HepG2 (cell line): Measurements from ENCODE around the gene CD320. TPM values are rescaled to one million over a fixed set of nuclear protein-coding genes. Genes with fewer than 3 reads are reported as not detected.

Experiments
- CCDC6 ChIP-seq: sonication (generic); formaldehyde crosslinking; IDR thresholded peaks from 2 replicates; pipeline ENCODE4 v1.8.1; 2022; ENCODE audit warnings: mild to moderate bottlenecking, missing genetic modification reagents, moderate library complexity
- EEA1 ChIP-seq: sonication (generic); formaldehyde crosslinking; IDR thresholded peaks from 2 replicates; pipeline ENCODE4 v1.5.1; 2020; ENCODE audit warnings: mild to moderate bottlenecking, missing genetic modification reagents, borderline replicate concordance
- HMG20A ChIP-seq: IDR thresholded peaks from 2 replicates; pipeline ENCODE4 v1.6.1; 2016; ENCODE audit warnings: borderline replicate concordance
- KAT2B ChIP-seq: fragments of 150-350 bp; IDR thresholded peaks from 2 replicates; pipeline ENCODE4 v1.6.1; 2014; ENCODE audit warnings: low read depth, low read length, borderline replicate concordance
- KDM4B ChIP-seq: sonication (generic); formaldehyde crosslinking; IDR thresholded peaks from 2 replicates; pipeline ENCODE4 v1.4.0; 2020; ENCODE audit warnings: missing genetic modification reagents
- PHF20 ChIP-seq: sonication (generic); formaldehyde crosslinking; IDR thresholded peaks from 2 replicates; pipeline ENCODE4 v1.5.0; 2020; ENCODE audit warnings: mild to moderate bottlenecking, missing genetic modification reagents
- REPIN1 ChIP-seq: sonication (generic); formaldehyde crosslinking; IDR thresholded peaks from 2 replicates; pipeline ENCODE4 v1.8.0; 2022; ENCODE audit warnings: missing genetic modification reagents, low read depth, mild to moderate bottlenecking, borderline replicate concordance
- RNF2 ChIP-seq: fragments of 450-650 bp; conservative IDR thresholded peaks from 2 replicates; pipeline ENCODE4 v1.6.1; 2016; ENCODE audit warnings: low read depth
- SRF ChIP-seq: IDR thresholded peaks from 2 replicates; pipeline ENCODE4 v1.6.1; 2011; ENCODE audit warnings: mild to moderate bottlenecking, low read depth, low read length, moderate library complexity
- TP53 ChIP-seq: sonication (generic); formaldehyde crosslinking; conservative IDR thresholded peaks from 2 replicates; pipeline ENCODE4 v1.4.0; 2020; ENCODE audit warnings: missing genetic modification reagents
- ZFP36L1 ChIP-seq: sonication (generic); formaldehyde crosslinking; IDR thresholded peaks from 2 replicates; pipeline ENCODE4 v1.8.0; 2022; ENCODE audit warnings: mild to moderate bottlenecking, missing genetic modification reagents, moderate library complexity
- ZKSCAN5 ChIP-seq: sonication (generic); formaldehyde crosslinking; IDR thresholded peaks from 2 replicates; pipeline ENCODE4 v1.5.1; 2020; ENCODE audit warnings: mild to moderate bottlenecking, missing genetic modification reagents
- ZNF20 ChIP-seq: sonication (generic); formaldehyde crosslinking; IDR thresholded peaks from 2 replicates; pipeline ENCODE4 v1.4.0; 2020; ENCODE audit warnings: mild to moderate bottlenecking, moderate library complexity, missing genetic modification reagents
- ZNF274 ChIP-seq: sonication (generic); formaldehyde crosslinking; IDR thresholded peaks from 2 replicates; pipeline ENCODE4 v1.5.1; 2020; ENCODE audit warnings: mild to moderate bottlenecking, missing genetic modification reagents
- ZNF34 ChIP-seq: sonication (generic); formaldehyde crosslinking; IDR thresholded peaks from 2 replicates; pipeline ENCODE4 v1.4.0; 2020; ENCODE audit warnings: mild to moderate bottlenecking, missing genetic modification reagents, borderline replicate concordance
- ZNF83 ChIP-seq: sonication (generic); formaldehyde crosslinking; IDR thresholded peaks from 2 replicates; pipeline ENCODE4 v1.4.0; 2020; ENCODE audit warnings: missing genetic modification reagents, mild to moderate bottlenecking, borderline replicate concordance
- polyA plus RNA-seq, 8 experiments: library from polyadenylated mRNA; depleted of rRNA in 3 of 8; stranded (reverse) in 7 of 8; unstranded in 1 of 8; fragments of >200 nt; fragmentation: Illumina TruSeq in 4 of 8; extraction: Trizol in 4 of 8; gene quantifications; 2 replicates each; pipeline versions ENCODE4 v1.2.1 to v1.2.3, GENCODE V29; 2011 to 2016; ENCODE audit warnings: low read depth in 4 of 8, missing spikeins in 1 of 8, mixed read lengths in 1 of 8; ENCODE audit not compliant: insufficient read depth in 1 of 8
- total RNA-seq, 5 experiments: library from RNA; depleted of rRNA; stranded (reverse); fragments of >200 nt; fragmentation: Illumina TruSeq; extraction: Trizol; gene quantifications; 2 replicates each; pipeline ENCODE4 v1.2.3, GENCODE V29; 2016; ENCODE audit warnings: low read depth in 1 of 5
- TF ChIP-seq, protein P1 (sequence below): sonication (generic); formaldehyde crosslinking; IDR thresholded peaks from 2 replicates; pipeline ENCODE4 v1.9.0; 2022; ENCODE audit warnings: missing genetic modification reagents, mild to moderate bottlenecking, borderline replicate concordance
- TF ChIP-seq, protein P2 (sequence below): sonication (generic); formaldehyde crosslinking; IDR thresholded peaks from 2 replicates; pipeline ENCODE4 v1.4.0; 2020; ENCODE audit warnings: low read depth, mild to moderate bottlenecking, missing genetic modification reagents
- TF ChIP-seq, protein P3 (sequence below): sonication (generic); formaldehyde crosslinking; IDR thresholded peaks from 2 replicates; pipeline ENCODE4 v1.4.0; 2020; ENCODE audit warnings: missing genetic modification reagents, borderline replicate concordance
- TF ChIP-seq, protein P4 (sequence below): sonication (generic); formaldehyde crosslinking; conservative IDR thresholded peaks from 2 replicates; pipeline ENCODE4 v1.4.0; 2020; ENCODE audit warnings: mild to moderate bottlenecking, missing genetic modification reagents, moderate library complexity

CD320 gene
- total and polyA plus RNA-seq, 2 of the 13 experiments (the other 11 are each of a cell fraction or from before 2014, with no cell fraction given), result 83.1 to 99.9 TPM

DNA sequence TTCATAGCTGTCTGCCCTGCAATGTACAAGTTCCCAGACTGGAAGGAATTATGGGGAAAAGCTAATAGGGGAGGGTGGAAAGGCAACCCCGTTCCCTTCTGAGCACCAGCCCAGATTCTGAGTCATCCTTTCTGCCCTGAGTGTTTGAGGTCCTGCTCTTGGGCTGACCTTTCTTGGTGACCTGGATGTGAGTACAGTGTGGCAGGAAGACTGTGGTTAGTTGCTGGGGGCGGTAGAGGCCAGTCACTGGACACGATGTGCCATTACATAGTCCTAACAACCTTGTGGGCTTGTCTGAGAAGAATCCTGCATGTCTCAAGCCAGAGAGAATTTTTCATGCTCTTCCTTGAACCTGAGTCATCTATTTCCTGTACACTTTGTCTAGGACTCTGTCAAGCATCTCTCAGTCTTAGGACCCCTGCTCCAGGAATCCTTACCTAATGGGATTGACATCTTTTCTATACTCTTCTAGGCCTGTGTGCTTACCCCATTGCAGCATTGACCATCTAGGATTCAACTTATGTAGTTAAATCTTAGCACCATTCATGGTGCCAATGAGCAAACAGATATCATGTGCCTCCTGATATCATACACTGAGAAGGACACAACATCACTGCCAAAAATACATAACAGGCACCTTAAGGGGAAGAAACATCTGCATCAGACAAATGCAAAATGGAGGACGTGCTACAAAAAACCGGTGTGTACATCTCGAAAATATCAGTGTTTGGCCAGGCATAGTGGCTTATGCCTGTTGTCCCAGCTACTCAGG is 47.7 kb upstream of the CD320 start (continued):
- no peak for TF ChIP-seq SRF
- TF ChIP-seq, protein P1, sequence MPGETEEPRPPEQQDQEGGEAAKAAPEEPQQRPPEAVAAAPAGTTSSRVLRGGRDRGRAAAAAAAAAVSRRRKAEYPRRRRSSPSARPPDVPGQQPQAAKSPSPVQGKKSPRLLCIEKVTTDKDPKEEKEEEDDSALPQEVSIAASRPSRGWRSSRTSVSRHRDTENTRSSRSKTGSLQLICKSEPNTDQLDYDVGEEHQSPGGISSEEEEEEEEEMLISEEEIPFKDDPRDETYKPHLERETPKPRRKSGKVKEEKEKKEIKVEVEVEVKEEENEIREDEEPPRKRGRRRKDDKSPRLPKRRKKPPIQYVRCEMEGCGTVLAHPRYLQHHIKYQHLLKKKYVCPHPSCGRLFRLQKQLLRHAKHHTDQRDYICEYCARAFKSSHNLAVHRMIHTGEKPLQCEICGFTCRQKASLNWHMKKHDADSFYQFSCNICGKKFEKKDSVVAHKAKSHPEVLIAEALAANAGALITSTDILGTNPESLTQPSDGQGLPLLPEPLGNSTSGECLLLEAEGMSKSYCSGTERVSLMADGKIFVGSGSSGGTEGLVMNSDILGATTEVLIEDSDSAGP (CRISPR knock-in tag), result no peak
- no peak for TF ChIP-seq ZKSCAN5 (CRISPR knock-in tag)
- no peak for TF ChIP-seq KAT2B
- TF ChIP-seq CCDC6 (CRISPR knock-in tag), result no peak
- no peak for TF ChIP-seq PHF20
- no peak for TF ChIP-seq ZNF83
- TF ChIP-seq, protein P2, sequence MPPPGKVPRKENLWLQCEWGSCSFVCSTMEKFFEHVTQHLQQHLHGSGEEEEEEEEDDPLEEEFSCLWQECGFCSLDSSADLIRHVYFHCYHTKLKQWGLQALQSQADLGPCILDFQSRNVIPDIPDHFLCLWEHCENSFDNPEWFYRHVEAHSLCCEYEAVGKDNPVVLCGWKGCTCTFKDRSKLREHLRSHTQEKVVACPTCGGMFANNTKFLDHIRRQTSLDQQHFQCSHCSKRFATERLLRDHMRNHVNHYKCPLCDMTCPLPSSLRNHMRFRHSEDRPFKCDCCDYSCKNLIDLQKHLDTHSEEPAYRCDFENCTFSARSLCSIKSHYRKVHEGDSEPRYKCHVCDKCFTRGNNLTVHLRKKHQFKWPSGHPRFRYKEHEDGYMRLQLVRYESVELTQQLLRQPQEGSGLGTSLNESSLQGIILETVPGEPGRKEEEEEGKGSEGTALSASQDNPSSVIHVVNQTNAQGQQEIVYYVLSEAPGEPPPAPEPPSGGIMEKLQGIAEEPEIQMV (CRISPR knock-in tag), result no peak
- TF ChIP-seq RNF2, result no peak
- TF ChIP-seq ZNF34 (CRISPR knock-in tag), result no peak
- TF ChIP-seq, protein P3, sequence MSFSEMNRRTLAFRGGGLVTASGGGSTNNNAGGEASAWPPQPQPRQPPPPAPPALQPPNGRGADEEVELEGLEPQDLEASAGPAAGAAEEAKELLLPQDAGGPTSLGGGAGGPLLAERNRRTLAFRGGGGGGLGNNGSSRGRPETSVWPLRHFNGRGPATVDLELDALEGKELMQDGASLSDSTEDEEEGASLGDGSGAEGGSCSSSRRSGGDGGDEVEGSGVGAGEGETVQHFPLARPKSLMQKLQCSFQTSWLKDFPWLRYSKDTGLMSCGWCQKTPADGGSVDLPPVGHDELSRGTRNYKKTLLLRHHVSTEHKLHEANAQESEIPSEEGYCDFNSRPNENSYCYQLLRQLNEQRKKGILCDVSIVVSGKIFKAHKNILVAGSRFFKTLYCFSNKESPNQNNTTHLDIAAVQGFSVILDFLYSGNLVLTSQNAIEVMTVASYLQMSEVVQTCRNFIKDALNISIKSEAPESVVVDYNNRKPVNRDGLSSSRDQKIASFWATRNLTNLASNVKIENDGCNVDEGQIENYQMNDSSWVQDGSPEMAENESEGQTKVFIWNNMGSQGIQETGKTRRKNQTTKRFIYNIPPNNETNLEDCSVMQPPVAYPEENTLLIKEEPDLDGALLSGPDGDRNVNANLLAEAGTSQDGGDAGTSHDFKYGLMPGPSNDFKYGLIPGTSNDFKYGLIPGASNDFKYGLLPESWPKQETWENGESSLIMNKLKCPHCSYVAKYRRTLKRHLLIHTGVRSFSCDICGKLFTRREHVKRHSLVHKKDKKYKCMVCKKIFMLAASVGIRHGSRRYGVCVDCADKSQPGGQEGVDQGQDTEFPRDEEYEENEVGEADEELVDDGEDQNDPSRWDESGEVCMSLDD, result no peak
- peak; percentile 63; the same call in 1 of the 2 replicates for TF ChIP-seq HMG20A (CRISPR knock-in tag)
- TF ChIP-seq REPIN1 (CRISPR knock-in tag), result no peak
- no peak for TF ChIP-seq ZNF20 (CRISPR knock-in tag)
- no peak for TF ChIP-seq KDM4B (CRISPR knock-in tag)
- no peak for TF ChIP-seq EEA1 (CRISPR knock-in tag)
- TF ChIP-seq ZFP36L1 (CRISPR knock-in tag), result no peak
- TF ChIP-seq ZNF274 (CRISPR knock-in tag), result no peak
- TF ChIP-seq, protein P4, sequence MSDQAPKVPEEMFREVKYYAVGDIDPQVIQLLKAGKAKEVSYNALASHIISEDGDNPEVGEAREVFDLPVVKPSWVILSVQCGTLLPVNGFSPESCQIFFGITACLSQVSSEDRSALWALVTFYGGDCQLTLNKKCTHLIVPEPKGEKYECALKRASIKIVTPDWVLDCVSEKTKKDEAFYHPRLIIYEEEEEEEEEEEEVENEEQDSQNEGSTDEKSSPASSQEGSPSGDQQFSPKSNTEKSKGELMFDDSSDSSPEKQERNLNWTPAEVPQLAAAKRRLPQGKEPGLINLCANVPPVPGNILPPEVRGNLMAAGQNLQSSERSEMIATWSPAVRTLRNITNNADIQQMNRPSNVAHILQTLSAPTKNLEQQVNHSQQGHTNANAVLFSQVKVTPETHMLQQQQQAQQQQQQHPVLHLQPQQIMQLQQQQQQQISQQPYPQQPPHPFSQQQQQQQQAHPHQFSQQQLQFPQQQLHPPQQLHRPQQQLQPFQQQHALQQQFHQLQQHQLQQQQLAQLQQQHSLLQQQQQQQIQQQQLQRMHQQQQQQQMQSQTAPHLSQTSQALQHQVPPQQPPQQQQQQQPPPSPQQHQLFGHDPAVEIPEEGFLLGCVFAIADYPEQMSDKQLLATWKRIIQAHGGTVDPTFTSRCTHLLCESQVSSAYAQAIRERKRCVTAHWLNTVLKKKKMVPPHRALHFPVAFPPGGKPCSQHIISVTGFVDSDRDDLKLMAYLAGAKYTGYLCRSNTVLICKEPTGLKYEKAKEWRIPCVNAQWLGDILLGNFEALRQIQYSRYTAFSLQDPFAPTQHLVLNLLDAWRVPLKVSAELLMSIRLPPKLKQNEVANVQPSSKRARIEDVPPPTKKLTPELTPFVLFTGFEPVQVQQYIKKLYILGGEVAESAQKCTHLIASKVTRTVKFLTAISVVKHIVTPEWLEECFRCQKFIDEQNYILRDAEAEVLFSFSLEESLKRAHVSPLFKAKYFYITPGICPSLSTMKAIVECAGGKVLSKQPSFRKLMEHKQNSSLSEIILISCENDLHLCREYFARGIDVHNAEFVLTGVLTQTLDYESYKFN (CRISPR knock-in tag), result peak; percentile 64
- no peak for TF ChIP-seq TP53 (CRISPR knock-in tag)
